Measurements from ENCODE around the gene INPP5D. TPM values are rescaled to one million over a fixed set of nuclear protein-coding genes. Genes with fewer than 3 reads are reported as not detected.

Gene INPP5D
- total and polyA plus RNA-seq, 2 donors (not counting 1 experiment from before 2014, with no cell fraction given) = 152 to 444 TPM

GRCh38 chr2:233173115-233173514 lies 113.0 kb downstream of the INPP5D start:
- CTCF ChIA-PET = interaction anchor here (0.7 to 1.4 kb wide), 2 partner anchors 44 to 78 kb away, joined by 3 to 4 read pairs; partner anchors contain the start of gene ATG16L1
- peaks cover 23% of the 10 kb centered on the region for H3K79me2 ChIP-seq (ENCODE audit: control insufficient read depth, insufficient read depth, low read length)

GRCh38 chr2:233174137-233174536 lies 114.0 kb downstream of the INPP5D start:
- H3K4me1 Mint-ChIP-seq = no peaks in the 10 kb centered on the region
- Histone ChIP-seq H3K4me2 (replicated peaks; ENCODE audit: low read depth, low read length, poor library complexity, severe bottlenecking) (no peak overlapping the region), H2AFZ (ENCODE audit: insufficient read depth, low read depth, low read length, poor library complexity, severe bottlenecking) (no peak overlapping the region), H3K9me3 (ENCODE audit: control extremely low read depth in 1 of 3, control insufficient read depth in 2 of 3, insufficient read depth in 1 of 3, low read length in 2 of 3) (no peaks in the 10 kb centered on the region), H3K4me1 (ENCODE audit: control insufficient read depth in 2 of 2, insufficient read depth in 2 of 2, low read length in 2 of 2) (no peaks in the 10 kb centered on the region), H4K20me1 (ENCODE audit: control insufficient read depth, insufficient read depth, low read length, poor library complexity, severe bottlenecking) (peaks cover 53% of the 10 kb centered on the region), H3K36me3 (replicated peaks in 1 of 2; ENCODE audit: control extremely low read depth in 1 of 2, control insufficient read depth in 1 of 2, extremely low read depth in 1 of 2, insufficient read depth in 2 of 2, low read length in 1 of 2) (peaks cover 22 to 84% of the 10 kb centered on the region in 2 experiments), H3K27me3 (replicated peaks in 1 of 4; ENCODE audit: control extremely low read depth in 1 of 4, control insufficient read depth in 3 of 4, insufficient read depth in 4 of 4, low read length in 3 of 4) (no peaks in the 10 kb centered on the region), H3K4me3 (ENCODE audit: control extremely low read depth in 1 of 5, extremely low read depth in 1 of 5, insufficient read depth in 1 of 5, low read depth in 2 of 5, low read length in 4 of 5) (no peak overlapping the region), H3K79me2 (ENCODE audit: control insufficient read depth, insufficient read depth, low read length) (peaks cover 26% of the 10 kb centered on the region), H3K9ac (ENCODE audit: low read length) (no peak overlapping the region), H3K27ac (ENCODE audit: low read length in 2 of 2) (no peak overlapping the region)
- intact Hi-C loops (cut with micrococcal nuclease) = no loop called here
- H3K27ac Mint-ChIP-seq = no peak overlapping the region
- H3K4me3 Mint-ChIP-seq = no peak overlapping the region
- DNase-seq (no peak), ATAC-seq (ENCODE audit: low read depth) (no peak)
- ChIA-PET CTCF (interaction anchor here (1.4 kb wide), 1 partner anchor 77 kb away, joined by 4 read pairs; the partner anchor contains the start of gene ATG16L1), POLR2A (interaction anchor here (1.1 kb wide), 1 partner anchor 16 kb away, joined by 4 read pairs; no protein-coding TSS in a partner anchor)
- H3K9me3 Mint-ChIP-seq (ENCODE audit: insufficient read depth) = no peaks in the 10 kb centered on the region
- H3K27me3 Mint-ChIP-seq = no peaks in the 10 kb centered on the region
- WGBS (ENCODE audit: insufficient coverage) = 100% methylated on average over 3 of the region's 7 CpGs
- TF ChIP-seq CTCF (IDR thresholded peaks at IDR 0.05) = no peak

More at GRCh38 chr2:233173115-233173514, 113.0 kb downstream of the INPP5D start:
- no peak for TF ChIP-seq EZH2 (IDR thresholded peaks at IDR 0.05; ENCODE audit: borderline replicate concordance, insufficient read depth, low read depth, low read length, poor library complexity, severe bottlenecking)
- no peak for TF ChIP-seq CTCF (IDR thresholded peaks at IDR 0.05)
- Mint-ChIP-seq H3K27ac (no peak overlapping the region), H3K4me3 (no peak overlapping the region), H3K27me3 (no peaks in the 10 kb centered on the region), H3K4me1 (no peaks in the 10 kb centered on the region), H3K9me3 (ENCODE audit: insufficient read depth) (no peaks in the 10 kb centered on the region)
- ATAC-seq (ENCODE audit: low read depth) (no peak), DNase-seq (no peak)
- POLR2A ChIA-PET = interaction anchor here (1.1 kb wide), 1 partner anchor 15 kb away, joined by 4 read pairs; no protein-coding TSS in a partner anchor
- H3K4me1 ChIP-seq (ENCODE audit: control insufficient read depth in 2 of 2, insufficient read depth in 2 of 2, low read length in 2 of 2) = no peaks in the 10 kb centered on the region
- H4K20me1 ChIP-seq (ENCODE audit: control insufficient read depth, insufficient read depth, low read length, poor library complexity, severe bottlenecking) = peaks cover 55% of the 10 kb centered on the region
- H3K27ac ChIP-seq (ENCODE audit: low read length in 2 of 2) = no peak overlapping the region
- no peaks in the 10 kb centered on the region for H3K27me3 ChIP-seq (replicated peaks in 1 of 4; ENCODE audit: control extremely low read depth in 1 of 4, control insufficient read depth in 3 of 4, insufficient read depth in 4 of 4, low read length in 3 of 4)
- intact Hi-C loops (cut with micrococcal nuclease) = no loop called here
- 96% methylated on average over 3 of the region's 7 CpGs for WGBS (ENCODE audit: insufficient coverage)
- H3K36me3 ChIP-seq (replicated peaks in 1 of 2; ENCODE audit: control extremely low read depth in 1 of 2, control insufficient read depth in 1 of 2, extremely low read depth in 1 of 2, insufficient read depth in 2 of 2, low read length in 1 of 2) = peaks cover 18 to 86% of the 10 kb centered on the region in 2 experiments
- no peaks in the 10 kb centered on the region for H3K9me3 ChIP-seq (ENCODE audit: control extremely low read depth in 1 of 3, control insufficient read depth in 2 of 3, insufficient read depth in 1 of 3, low read length in 2 of 3)
- H2AFZ ChIP-seq (ENCODE audit: insufficient read depth, low read depth, low read length, poor library complexity, severe bottlenecking) = no peak overlapping the region
- no peak overlapping the region for H3K4me3 ChIP-seq (ENCODE audit: control extremely low read depth in 1 of 5, extremely low read depth in 1 of 5, insufficient read depth in 1 of 5, low read depth in 2 of 5, low read length in 4 of 5)
- no peak overlapping the region for H3K9ac ChIP-seq (ENCODE audit: low read length)
- H3K4me2 ChIP-seq (replicated peaks; ENCODE audit: low read depth, low read length, poor library complexity, severe bottlenecking) = no peak overlapping the region
